Activated T-cell treated with anti-CD3 and anti-CD28 coated beads for 48 hours (primary cell): ENCODE measurements around the gene DEDD2.
A peak's percentile ranks its signal among the peaks of the same experiment; 100 is the strongest.
"Not testable (repeated sequence)": the region's sequence is repeated elsewhere in the genome, so short reads cannot be mapped to it uniquely, and the experiment has no call there.

Experiments
- DNase-seq: peaks from one replicate; pipeline ENCODE4 v3.0.0-alpha.2; 2020; ENCODE audit warnings: low read depth

Gene DEDD2, protein sequence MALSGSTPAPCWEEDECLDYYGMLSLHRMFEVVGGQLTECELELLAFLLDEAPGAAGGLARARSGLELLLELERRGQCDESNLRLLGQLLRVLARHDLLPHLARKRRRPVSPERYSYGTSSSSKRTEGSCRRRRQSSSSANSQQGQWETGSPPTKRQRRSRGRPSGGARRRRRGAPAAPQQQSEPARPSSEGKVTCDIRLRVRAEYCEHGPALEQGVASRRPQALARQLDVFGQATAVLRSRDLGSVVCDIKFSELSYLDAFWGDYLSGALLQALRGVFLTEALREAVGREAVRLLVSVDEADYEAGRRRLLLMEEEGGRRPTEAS

DNA sequence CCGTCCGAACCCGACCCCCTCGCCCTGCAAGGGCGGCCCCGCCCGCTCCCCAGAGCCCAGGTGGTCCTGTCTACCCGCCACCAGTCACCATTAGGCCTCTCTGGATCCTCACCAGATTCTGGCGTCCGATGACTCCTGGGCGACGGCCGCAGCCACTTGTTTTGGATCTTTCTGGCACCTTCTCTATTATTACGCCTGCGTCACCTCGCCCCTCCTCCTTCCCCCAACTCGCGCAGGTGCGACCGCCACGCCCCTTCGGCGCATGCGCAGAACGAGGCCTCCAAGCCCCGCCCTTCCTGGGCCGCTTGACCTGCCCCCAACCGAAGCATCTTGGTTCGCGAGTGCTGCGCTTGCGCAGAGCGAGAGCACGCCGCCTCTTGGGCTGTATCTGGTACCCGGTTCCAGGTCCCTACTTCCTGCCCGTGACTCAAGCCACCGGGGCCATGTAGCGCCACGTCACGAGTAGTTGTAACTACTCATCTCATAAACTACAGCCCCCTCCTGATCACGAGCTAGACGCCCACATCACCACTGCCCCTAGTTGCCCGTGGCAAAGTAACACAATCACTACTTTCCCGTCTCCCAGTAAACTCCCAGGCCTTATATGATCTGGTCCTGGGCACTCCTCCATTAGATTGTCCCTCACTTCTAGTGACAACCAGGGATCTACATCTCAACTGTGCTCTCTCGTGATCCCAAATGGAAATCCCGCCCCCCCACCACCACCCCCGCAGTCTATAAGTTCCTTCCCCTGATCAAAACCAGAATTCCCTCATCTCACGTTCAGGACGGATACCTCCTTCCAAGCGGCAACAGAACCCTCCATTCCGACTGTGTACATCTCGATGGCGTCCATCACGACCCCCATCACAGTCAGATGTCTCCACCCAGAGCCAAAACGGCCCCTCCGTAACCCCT, at the start of gene DEDD2:
DEDD2 (minus strand) TSS at position 158 of the 918 bp plus-strand sequence. CDS start 670 bp downstream, outside the sequence.
- DNase-seq: peak; percentile 100

GRCh38 chr19:42266928-42267603, 49.6 kb upstream of the DEDD2 start:
- DNase-seq: not testable (repeated sequence)

DNA sequence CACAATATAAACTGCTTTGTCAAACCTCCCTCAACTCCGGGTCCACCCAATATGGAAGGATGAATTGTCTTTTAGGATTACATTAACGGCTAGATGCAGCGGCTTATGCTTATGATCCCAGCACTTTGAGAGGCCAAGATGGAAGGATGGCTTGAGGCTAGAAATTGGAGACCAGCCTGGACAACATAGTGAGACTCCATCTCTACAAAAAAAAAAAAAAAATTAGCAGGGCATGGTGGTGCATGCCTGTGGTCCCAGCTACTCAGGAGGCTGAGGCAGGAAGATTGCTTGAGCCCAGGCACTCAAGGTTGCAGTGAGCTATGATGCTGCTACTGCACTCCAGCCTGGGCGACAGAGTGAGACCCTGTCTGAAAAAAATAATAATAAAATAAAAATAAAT, 48.6 kb upstream of the DEDD2 start:
- DNase-seq: not testable (repeated sequence)

DNA sequence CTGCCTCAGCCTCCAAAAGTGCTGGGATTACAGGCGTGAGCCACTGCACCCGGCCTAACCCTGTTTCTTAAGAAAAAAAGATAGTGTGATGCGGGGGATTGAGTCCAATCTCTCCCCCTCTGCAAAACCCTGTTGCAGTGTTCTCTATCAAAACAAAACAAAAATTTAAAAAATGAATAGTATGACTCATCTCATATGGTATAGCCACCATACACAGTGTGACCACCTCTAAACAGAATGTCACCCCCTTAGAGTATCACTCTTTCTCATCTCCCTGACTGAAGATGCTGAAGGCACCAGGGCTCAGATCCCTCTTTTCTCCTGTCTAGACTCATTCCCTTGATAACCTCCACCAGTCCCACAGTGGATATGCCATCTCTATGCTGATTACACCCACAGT, 44.3 kb upstream of the DEDD2 start:
- no peak for DNase-seq

DNA sequence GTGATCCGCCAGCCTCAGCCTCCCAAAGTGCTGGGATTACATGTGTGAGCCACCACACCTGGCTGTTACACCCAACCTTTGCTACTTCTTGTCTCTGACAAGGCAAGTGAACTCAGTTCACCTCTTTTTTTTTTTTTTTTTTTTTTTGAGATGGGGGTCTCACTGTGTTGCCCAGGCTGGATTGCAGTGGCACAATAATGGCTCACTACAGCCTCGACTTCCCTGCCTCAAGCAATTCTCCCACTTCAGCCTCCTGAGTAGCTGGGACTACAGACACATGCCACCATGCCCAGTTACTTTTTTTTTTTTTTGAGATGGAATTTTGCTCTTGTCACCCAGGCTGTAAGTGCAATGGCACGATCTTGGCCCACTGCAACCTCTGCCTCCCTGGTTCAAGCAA, 40.4 kb upstream of the DEDD2 start:
- not testable (repeated sequence) for DNase-seq

GRCh38 chr19:42255766-42256745, 38.6 kb upstream of the DEDD2 start:
- DNase-seq: no peak

DNA sequence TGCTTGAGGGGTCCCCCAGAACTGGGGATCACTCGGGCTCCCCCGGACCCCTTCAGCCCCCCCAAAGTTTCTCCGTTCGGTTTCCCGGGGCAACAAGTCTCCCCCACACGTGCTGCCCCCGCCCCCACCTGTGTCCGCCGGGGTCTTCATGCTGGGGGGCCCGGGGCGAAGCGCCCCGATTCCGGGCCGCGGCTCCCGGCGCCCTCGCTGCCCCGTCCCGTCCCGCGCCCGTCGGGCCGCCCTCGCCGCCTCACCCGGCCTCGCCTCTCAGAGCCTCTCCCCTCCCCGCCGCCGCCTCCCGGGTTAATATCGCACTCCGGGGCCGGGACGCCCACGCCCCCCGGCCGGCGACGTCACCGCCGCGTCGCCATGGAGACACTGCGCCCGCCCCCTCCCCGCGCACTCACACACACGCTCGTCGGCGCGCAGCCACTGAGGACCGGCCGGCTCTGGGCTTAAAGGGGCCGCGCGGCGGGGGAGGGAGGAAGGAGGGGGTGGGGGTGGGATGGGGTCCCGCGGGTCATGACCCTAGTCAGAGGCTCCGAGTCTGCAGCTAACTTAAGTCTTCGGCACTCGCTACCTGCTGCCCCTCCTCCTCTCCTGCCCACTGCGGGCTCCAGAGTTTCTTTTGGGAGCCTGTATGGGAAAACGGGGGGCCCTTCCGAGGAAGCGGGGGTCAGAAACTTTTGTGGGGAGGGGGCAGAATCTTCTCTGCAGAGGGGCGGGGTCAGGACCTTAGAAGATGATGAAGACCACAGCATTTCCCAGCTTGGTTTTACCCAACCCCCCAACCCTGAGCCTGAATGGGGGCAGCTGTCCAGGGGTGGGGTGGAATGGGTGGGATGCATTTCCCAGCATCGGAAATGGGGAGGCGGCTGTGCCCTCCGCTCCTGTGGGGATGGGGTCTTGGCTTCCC, 37.6 kb upstream of the DEDD2 start, which contains the start of gene ERF:
ERF (minus strand) TSS at position 279 of the 916 bp plus-strand sequence; CDS start at position 150, 129 bp downstream.
- DNase-seq: peak; percentile 93

DNA sequence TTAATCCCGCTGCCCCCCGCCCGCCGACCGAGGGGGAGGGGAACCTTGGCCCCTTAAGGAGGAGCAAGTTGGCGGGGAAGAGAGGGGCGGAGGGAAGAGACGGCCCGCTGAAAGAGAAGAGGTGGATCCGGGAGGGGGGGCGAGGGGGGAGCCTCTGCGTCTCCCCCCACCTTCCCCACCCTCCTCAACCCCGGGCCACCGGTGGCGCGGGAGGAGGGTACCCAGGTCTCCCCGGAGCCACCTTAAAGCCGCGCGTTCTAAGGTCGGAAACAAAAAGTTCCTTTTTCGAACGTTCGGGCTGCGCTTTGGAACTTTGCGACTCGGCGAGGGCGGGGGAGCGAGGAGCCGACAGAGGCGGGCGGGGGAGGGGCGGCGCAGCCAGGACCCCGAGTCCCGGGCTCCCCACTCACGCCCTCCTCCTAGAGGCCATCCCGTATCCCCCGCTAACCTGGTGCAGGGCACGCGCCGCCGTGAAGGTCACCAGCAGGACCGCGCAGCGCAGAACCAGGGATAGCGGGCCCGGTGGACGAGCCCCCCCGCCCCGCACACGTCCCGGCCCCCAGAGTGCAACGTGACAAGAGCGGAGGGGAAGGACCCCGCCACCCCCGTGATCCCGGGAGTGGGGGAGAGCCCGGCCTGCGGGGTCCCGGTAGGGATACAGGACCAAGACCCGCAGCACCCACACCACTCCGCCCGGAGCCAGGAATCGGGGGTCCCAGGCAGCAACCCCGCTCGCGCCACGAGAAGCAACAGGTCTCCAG, 36.8 kb upstream of the DEDD2 start:
- peak; percentile 65 for DNase-seq

- peak; percentile 58 for DNase-seq
These were observed 36.0 kb upstream of the DEDD2 start for GRCh38 chr19:42253245-42254088.

DNA sequence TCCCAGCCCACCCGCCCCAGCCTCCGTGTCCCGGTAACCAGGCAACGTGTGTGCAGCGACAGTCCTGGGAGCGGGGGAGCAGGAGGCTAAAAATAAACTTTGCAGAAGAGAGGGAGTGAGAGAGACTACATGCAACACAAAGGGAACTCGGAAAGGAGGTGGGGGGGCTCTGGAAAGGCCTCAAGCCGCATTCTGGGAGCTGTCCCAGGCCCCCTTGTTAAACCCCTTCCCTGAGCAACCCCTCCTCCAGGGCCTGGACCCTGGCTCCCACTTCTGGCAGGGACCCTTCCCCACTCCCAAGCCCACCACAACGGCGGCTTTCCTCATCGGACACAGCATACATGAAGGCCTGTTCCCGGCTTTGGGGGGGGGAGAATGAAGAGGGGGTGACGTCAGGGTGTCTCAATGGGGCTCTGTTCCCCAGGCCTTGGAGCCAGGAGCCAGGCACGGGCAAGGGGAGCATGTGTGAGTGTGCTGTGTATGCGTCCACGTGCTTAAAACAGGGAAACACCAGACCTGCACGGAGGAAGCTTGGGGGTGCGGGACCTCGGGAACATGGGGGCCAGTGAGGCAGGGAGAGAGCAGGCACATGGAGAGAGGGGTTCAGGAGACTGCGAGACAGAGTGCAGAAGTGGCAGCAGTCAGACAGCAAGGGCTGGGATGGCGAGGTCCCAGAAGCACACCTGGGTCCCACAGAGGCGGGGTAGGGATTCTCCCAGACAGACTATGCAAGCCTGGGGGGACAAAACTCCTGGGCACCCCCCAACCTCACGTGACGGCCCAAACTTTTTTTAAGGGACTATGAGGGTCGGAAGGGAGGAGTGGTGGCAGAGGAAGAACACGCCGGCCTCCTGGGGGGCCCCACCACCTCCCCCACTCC, 35.1 kb upstream of the DEDD2 start:
- no peak for DNase-seq

GRCh38 chr19:42251572-42252358, 34.3 kb upstream of the DEDD2 start:
- DNase-seq: no peak

DNA sequence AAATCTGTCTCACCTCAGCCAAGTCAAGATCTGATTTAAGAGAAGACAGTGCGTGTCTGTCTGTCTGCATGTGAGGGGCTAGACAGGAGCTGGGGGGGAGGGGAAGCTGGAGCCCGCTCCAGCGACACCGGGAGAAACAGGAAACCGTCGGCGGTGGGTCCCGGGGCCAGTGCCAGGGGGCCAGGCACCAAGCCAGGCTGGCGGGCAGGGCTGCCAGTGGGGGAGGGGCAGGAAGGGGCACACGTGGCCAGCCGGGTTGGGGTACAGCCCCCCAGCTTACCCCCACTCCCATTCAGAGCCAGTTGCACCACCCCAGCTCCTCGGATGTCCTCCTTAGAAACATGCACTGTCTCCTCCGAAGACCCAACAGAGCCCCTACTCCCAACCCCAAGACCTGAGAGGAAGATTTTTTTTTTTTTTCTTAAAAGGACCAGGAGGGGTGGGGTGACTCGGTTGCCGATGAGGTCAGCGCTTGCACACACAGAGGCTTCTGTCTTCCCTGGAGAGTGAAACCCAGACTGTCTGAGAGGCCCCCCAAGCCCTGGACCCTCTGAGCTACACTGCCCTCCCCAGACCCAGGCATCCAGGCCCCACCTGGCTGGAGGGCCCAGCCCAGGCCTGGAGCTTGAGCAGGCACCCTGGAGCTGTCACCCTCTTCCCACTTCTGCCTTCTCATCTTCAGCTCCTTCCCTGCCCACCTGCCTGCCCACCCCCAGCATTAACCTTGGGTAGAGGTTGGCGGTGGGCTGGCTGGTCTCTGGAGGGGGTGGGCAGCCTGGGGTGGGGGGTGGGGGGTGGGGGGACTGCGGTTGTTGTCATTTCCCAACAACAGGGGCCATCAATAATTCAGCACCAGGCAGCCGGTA, 33.4 kb upstream of the DEDD2 start:
- DNase-seq: no peak

DNA sequence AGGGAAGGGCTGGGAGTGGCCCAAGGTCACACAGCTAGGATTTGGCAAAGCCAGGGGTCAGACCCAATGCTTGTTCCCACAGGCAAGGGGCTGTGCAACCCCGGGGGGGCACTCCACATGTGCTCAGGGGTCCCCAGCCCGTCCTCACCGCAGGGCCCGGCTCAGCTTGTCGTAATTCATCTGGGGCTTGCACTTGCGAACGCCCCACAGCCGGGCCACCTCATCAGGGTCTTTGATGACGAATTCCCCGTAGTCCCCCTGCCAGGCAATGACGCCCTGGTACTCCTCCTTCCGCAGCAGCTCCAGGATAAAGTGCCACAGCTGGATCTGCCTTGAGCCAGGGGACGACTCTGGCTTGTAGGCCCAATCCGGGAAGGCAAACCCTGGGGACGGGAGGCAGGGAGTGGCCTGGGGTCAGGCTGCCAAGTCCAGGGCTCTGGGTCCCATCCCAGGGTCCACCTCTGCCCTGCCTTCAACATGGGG, 32.7 kb upstream of the DEDD2 start:
- DNase-seq: no peak

GRCh38 chr19:42249769-42250168, 32.3 kb upstream of the DEDD2 start:
- no peak for DNase-seq

GRCh38 chr19:42249149-42249750, 31.8 kb upstream of the DEDD2 start:
- no peak for DNase-seq
